SH-SY5Y (cell line): ENCODE results near the gene ERICH3.

Experiments used
- GATA2 ChIP-seq: IDR thresholded peaks from 2 replicates; pipeline ENCODE4 v1.6.1; 2011; ENCODE audit warnings: mild to moderate bottlenecking, low read depth, low read length
- GATA3 ChIP-seq: IDR thresholded peaks from 2 replicates; pipeline ENCODE4 v1.6.1; 2011; ENCODE audit warnings: low read depth, mild to moderate bottlenecking, low read length, moderate library complexity

- TF ChIP-seq GATA2 (no peak), GATA3 (no peak)
Observed at GRCh38 chr1:74531796-74532195, 141.8 kb downstream of the ERICH3 start.
